Measurements from ENCODE around the gene ASIC2.

DNA sequence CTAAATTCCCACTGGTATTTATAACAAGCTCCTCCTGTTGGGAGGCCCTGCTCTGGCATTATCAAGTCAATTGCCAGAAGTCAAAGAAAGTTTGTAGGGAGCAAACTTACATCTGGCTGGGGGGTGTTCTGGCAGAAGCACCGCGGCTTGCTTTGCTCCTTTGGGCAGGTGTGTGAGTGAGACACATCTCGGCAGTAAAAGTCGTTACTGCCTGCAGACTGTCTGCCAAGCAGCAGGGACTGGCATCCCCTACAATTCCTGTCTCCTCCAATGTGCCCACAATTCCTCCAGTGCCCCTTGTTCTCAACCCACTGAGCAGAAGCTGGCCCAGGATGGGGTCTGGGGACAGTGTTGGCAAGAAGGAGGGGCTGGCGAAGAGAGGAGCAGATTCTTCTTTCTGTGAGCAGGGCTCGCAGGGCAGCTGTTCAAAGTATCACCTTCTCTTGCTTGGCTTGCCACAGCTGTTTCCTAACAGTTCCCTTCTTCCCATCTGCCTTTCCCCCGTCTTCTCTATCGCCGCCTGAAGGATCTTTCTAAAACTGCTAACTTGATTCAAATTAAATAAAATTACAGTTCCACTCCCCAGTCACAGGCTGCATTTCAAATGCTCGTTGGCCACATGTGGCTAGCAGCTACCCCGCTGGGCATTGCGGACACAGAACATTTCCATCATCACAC, 271.2 kb downstream of the ASIC2 start:
- TF ChIP-seq, protein P1, sequence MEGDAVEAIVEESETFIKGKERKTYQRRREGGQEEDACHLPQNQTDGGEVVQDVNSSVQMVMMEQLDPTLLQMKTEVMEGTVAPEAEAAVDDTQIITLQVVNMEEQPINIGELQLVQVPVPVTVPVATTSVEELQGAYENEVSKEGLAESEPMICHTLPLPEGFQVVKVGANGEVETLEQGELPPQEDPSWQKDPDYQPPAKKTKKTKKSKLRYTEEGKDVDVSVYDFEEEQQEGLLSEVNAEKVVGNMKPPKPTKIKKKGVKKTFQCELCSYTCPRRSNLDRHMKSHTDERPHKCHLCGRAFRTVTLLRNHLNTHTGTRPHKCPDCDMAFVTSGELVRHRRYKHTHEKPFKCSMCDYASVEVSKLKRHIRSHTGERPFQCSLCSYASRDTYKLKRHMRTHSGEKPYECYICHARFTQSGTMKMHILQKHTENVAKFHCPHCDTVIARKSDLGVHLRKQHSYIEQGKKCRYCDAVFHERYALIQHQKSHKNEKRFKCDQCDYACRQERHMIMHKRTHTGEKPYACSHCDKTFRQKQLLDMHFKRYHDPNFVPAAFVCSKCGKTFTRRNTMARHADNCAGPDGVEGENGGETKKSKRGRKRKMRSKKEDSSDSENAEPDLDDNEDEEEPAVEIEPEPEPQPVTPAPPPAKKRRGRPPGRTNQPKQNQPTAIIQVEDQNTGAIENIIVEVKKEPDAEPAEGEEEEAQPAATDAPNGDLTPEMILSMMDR (conservative IDR thresholded peaks at IDR 0.05; ENCODE audit: low read depth in 2 of 2) = peak; percentile 31 to 41; a peak in 3 of 4 replicates
- TF ChIP-seq, protein P2, sequence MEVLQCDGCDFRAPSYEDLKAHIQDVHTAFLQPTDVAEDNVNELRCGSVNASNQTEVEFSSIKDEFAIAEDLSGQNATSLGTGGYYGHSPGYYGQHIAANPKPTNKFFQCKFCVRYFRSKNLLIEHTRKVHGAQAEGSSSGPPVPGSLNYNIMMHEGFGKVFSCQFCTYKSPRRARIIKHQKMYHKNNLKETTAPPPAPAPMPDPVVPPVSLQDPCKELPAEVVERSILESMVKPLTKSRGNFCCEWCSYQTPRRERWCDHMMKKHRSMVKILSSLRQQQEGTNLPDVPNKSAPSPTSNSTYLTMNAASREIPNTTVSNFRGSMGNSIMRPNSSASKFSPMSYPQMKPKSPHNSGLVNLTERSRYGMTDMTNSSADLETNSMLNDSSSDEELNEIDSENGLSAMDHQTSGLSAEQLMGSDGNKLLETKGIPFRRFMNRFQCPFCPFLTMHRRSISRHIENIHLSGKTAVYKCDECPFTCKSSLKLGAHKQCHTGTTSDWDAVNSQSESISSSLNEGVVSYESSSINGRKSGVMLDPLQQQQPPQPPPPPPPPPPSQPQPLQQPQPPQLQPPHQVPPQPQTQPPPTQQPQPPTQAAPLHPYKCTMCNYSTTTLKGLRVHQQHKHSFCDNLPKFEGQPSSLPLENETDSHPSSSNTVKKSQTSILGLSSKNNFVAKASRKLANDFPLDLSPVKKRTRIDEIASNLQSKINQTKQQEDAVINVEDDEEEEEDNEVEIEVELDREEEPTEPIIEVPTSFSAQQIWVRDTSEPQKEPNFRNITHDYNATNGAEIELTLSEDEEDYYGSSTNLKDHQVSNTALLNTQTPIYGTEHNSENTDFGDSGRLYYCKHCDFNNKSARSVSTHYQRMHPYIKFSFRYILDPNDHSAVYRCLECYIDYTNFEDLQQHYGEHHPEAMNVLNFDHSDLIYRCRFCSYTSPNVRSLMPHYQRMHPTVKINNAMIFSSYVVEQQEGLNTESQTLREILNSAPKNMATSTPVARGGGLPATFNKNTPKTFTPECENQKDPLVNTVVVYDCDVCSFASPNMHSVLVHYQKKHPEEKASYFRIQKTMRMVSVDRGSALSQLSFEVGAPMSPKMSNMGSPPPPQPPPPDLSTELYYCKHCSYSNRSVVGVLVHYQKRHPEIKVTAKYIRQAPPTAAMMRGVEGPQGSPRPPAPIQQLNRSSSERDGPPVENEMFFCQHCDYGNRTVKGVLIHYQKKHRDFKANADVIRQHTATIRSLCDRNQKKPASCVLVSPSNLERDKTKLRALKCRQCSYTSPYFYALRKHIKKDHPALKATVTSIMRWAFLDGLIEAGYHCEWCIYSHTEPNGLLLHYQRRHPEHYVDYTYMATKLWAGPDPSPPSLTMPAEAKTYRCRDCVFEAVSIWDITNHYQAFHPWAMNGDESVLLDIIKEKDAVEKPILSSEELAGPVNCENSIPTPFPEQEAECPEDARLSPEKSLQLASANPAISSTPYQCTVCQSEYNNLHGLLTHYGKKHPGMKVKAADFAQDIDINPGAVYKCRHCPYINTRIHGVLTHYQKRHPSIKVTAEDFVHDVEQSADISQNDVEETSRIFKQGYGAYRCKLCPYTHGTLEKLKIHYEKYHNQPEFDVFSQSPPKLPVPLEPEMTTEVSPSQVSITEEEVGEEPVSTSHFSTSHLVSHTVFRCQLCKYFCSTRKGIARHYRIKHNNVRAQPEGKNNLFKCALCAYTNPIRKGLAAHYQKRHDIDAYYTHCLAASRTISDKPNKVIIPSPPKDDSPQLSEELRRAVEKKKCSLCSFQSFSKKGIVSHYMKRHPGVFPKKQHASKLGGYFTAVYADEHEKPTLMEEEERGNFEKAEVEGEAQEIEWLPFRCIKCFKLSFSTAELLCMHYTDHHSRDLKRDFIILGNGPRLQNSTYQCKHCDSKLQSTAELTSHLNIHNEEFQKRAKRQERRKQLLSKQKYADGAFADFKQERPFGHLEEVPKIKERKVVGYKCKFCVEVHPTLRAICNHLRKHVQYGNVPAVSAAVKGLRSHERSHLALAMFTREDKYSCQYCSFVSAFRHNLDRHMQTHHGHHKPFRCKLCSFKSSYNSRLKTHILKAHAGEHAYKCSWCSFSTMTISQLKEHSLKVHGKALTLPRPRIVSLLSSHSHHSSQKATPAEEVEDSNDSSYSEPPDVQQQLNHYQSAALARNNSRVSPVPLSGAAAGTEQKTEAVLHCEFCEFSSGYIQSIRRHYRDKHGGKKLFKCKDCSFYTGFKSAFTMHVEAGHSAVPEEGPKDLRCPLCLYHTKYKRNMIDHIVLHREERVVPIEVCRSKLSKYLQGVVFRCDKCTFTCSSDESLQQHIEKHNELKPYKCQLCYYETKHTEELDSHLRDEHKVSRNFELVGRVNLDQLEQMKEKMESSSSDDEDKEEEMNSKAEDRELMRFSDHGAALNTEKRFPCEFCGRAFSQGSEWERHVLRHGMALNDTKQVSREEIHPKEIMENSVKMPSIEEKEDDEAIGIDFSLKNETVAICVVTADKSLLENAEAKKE (CRISPR knock-in tag; IDR thresholded peaks at IDR 0.05) = no peak
- TF ChIP-seq EZH2 (IDR thresholded peaks at IDR 0.05; ENCODE audit: low read depth, unreplicated experiment) (no peak), ZNF331 (CRISPR knock-in tag; IDR thresholded peaks at IDR 0.05; ENCODE audit: low read depth) (no peak), EZH2phosphoT487 (IDR thresholded peaks at IDR 0.05; ENCODE audit: unreplicated experiment) (no peak), POLR2AphosphoS5 (IDR thresholded peaks at IDR 0.05; ENCODE audit: low read depth) (no peak), STAT1 (IDR thresholded peaks at IDR 0.05; ENCODE audit: unreplicated experiment) (no peak), CREB1 (CRISPR knock-in tag; IDR thresholded peaks at IDR 0.05; ENCODE audit: low read depth) (no peak), ZNF114 (CRISPR knock-in tag; IDR thresholded peaks at IDR 0.05) (no peak), JUNB (IDR thresholded peaks at IDR 0.05; ENCODE audit: unreplicated experiment) (no peak)
- TF ChIP-seq, protein P3, sequence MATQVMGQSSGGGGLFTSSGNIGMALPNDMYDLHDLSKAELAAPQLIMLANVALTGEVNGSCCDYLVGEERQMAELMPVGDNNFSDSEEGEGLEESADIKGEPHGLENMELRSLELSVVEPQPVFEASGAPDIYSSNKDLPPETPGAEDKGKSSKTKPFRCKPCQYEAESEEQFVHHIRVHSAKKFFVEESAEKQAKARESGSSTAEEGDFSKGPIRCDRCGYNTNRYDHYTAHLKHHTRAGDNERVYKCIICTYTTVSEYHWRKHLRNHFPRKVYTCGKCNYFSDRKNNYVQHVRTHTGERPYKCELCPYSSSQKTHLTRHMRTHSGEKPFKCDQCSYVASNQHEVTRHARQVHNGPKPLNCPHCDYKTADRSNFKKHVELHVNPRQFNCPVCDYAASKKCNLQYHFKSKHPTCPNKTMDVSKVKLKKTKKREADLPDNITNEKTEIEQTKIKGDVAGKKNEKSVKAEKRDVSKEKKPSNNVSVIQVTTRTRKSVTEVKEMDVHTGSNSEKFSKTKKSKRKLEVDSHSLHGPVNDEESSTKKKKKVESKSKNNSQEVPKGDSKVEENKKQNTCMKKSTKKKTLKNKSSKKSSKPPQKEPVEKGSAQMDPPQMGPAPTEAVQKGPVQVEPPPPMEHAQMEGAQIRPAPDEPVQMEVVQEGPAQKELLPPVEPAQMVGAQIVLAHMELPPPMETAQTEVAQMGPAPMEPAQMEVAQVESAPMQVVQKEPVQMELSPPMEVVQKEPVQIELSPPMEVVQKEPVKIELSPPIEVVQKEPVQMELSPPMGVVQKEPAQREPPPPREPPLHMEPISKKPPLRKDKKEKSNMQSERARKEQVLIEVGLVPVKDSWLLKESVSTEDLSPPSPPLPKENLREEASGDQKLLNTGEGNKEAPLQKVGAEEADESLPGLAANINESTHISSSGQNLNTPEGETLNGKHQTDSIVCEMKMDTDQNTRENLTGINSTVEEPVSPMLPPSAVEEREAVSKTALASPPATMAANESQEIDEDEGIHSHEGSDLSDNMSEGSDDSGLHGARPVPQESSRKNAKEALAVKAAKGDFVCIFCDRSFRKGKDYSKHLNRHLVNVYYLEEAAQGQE (IDR thresholded peaks at IDR 0.05; ENCODE audit: unreplicated experiment) = no peak
